Endothelial cell of umbilical vein (primary cell): Measurements from ENCODE around the gene ZNF879. TPM values are rescaled to one million over a fixed set of nuclear protein-coding genes. Genes with fewer than 3 reads are reported as not detected.

ENCODE experiments used
- BruUV-seq: library from RNA; stranded (reverse); fragments of 400-500 nt; replicated peaks from 2 replicates; lab custom pipeline; 2021; lab: Mats Ljungman, UMichigan
- CTCF ChIA-PET: fragments of 300-600, 350-600 bp; sonication (Branson Sonifier 250); formaldehyde crosslinking; loops from one replicate; lab custom pipeline; 2021; ENCODE audit warnings: antibody characterized with exemption, inconsistent platforms; lab: Charles Lee
- POLR2A ChIA-PET: fragments of 300-600, 350-600 bp; sonication (Branson Sonifier 250); formaldehyde crosslinking; loops from one replicate; lab custom pipeline; 2021; ENCODE audit warnings: antibody characterized with exemption, inconsistent platforms; lab: Charles Lee
- DNase-seq: peaks from one replicate; pipeline ENCODE4 v3.0.0-alpha.2; 2011; ENCODE audit warnings: low read depth, low spot score
- FAIRE-seq: peaks from 2 replicates; lab custom pipeline; 2011; peaks lifted over from hg19 to GRCh38; lab: Jason Lieb, UNC
- H2AFZ ChIP-seq: 2 replicates; pipeline ENCODE4 v1.6.0; 2012; ENCODE audit warnings: low read depth, low read length, control low read depth, inconsistent platforms
- H3K27ac ChIP-seq: 2 replicates; pipeline ENCODE4 v1.5.1; 2011; ENCODE audit warnings: low read depth, mild to moderate bottlenecking, control low read depth, low read length, moderate library complexity; ENCODE audit not compliant: insufficient read depth
- H3K27me3 ChIP-seq, 2 experiments: 2 replicates each; pipeline versions ENCODE4 v1.6.0 to v1.6.1; 2011; ENCODE audit warnings: low read length in 2 of 2, mixed read lengths in 1 of 2; ENCODE audit not compliant: control insufficient read depth in 2 of 2, insufficient read depth in 2 of 2
- H3K36me3 ChIP-seq, 2 experiments: 2 replicates in 1 of 2; 3 replicates in 1 of 2; pipeline ENCODE4 v1.5.1; 2011; ENCODE audit warnings: low read length in 2 of 2, mild to moderate bottlenecking in 1 of 2, moderate library complexity in 1 of 2; ENCODE audit not compliant: control insufficient read depth in 2 of 2, insufficient read depth in 2 of 2; ENCODE audit errors: extremely low read depth in 1 of 2
- H3K4me1 ChIP-seq: 3 replicates; pipeline ENCODE4 v1.5.1; 2011; ENCODE audit warnings: mild to moderate bottlenecking, low read length; ENCODE audit not compliant: control insufficient read depth, insufficient read depth; ENCODE audit errors: extremely low read depth
- H3K4me2 ChIP-seq: 2 replicates; pipeline ENCODE4 v1.6.1; 2011; ENCODE audit warnings: low read length, control low read depth, mixed read lengths; ENCODE audit not compliant: insufficient read depth
- H3K4me3 ChIP-seq, 3 experiments: fragments of 200-600 bp in 1 of 3; sonication (generic), shearing (Covaris generic) in 1 of 3; replicated peaks in 1 of 3; 2 replicates each; pipeline ENCODE4 v1.5.1; 2011 to 2016; ENCODE audit warnings: control low read depth in 3 of 3, low read length in 3 of 3, mild to moderate bottlenecking in 2 of 3, inconsistent platforms in 1 of 3, low read depth in 1 of 3, moderate library complexity in 1 of 3; ENCODE audit not compliant: insufficient read depth in 1 of 3
- H3K79me2 ChIP-seq: 2 replicates; pipeline ENCODE4 v1.6.0; 2012; ENCODE audit warnings: low read length, inconsistent platforms; ENCODE audit not compliant: control insufficient read depth, insufficient read depth
- H3K9ac ChIP-seq: replicated peaks from 2 replicates; pipeline ENCODE3; 2011; ENCODE audit warnings: low read length, control low read depth; ENCODE audit not compliant: insufficient read depth; ENCODE audit errors: extremely low read depth
- H3K9me1 ChIP-seq: replicated peaks from 3 replicates; pipeline ENCODE4 v1.6.0; 2011; ENCODE audit warnings: mild to moderate bottlenecking, low read length; ENCODE audit not compliant: control insufficient read depth, insufficient read depth; ENCODE audit errors: extremely low read depth
- H3K9me3 ChIP-seq: replicated peaks from 2 replicates; pipeline ENCODE4 v1.5.1; 2012; ENCODE audit warnings: low read length, inconsistent platforms; ENCODE audit not compliant: control insufficient read depth, insufficient read depth
- H4K20me1 ChIP-seq: replicated peaks from 2 replicates; pipeline ENCODE3; 2011; ENCODE audit warnings: mild to moderate bottlenecking, low read length; ENCODE audit not compliant: control insufficient read depth, insufficient read depth; ENCODE audit errors: extremely low read depth
- EZH2 ChIP-seq: IDR thresholded peaks from 2 replicates; pipeline ENCODE4 v1.6.1; 2012; ENCODE audit warnings: borderline replicate concordance, low read depth, mild to moderate bottlenecking, moderate library complexity, low read length, inconsistent platforms; ENCODE audit not compliant: severe bottlenecking
- FOS ChIP-seq: IDR thresholded peaks from 2 replicates; pipeline ENCODE4 v1.6.1; 2011; ENCODE audit warnings: mild to moderate bottlenecking, low read length, moderate library complexity, borderline replicate concordance; ENCODE audit not compliant: insufficient read depth
- GATA2 ChIP-seq: IDR thresholded peaks from 2 replicates; pipeline ENCODE4 v1.7.0; 2011; ENCODE audit warnings: low read depth, mild to moderate bottlenecking, moderate library complexity, mixed read lengths, low read length; ENCODE audit not compliant: insufficient read length, insufficient read depth
- JUN ChIP-seq: IDR thresholded peaks from 2 replicates; pipeline ENCODE4 v1.6.1; 2011; ENCODE audit warnings: borderline replicate concordance, low read depth; ENCODE audit not compliant: insufficient read length, insufficient read depth
- MYC ChIP-seq: IDR thresholded peaks from one replicate; pipeline ENCODE4 v1.6.1; 2011; ENCODE audit warnings: mild to moderate bottlenecking, low read depth, low read length
- POLR2A ChIP-seq: IDR thresholded peaks from 2 replicates; pipeline ENCODE4 v1.6.1; 2012; ENCODE audit warnings: low read depth, mild to moderate bottlenecking, control low read depth, low read length
- POLR2AphosphoS5 ChIP-seq: IDR thresholded peaks from 2 replicates; pipeline ENCODE4 v1.6.1; 2012; ENCODE audit warnings: low read depth, mild to moderate bottlenecking, control low read depth, low read length, moderate library complexity; ENCODE audit not compliant: insufficient read depth
- dilution Hi-C: fragments of 300-500 bp; cut with MboI; formaldehyde crosslinking; loops from one replicate; pipeline ENCODE4 v1.15.0; 2019; ENCODE audit warnings: low sequenced_read_pairs; ENCODE audit not compliant: extremely low pct_ligation_motif_present
- intact Hi-C: fragments of 100-400 bp; cut with micrococcal nuclease; formaldehyde crosslinking; loops from one replicate; pipeline ENCODE4 v1.10.0; 2022
- polyA plus RNA-seq, 4 experiments: library from polyadenylated mRNA; depleted of rRNA in 3 of 4; stranded (reverse) in 3 of 4; unstranded in 1 of 4; fragments of >200 nt; gene quantifications; 2 replicates each; pipeline versions ENCODE4 v1.2.1 to v1.2.3, GENCODE V29; 2011 to 2012; ENCODE audit warnings: missing spikeins in 1 of 4
- total RNA-seq: library from RNA; stranded (reverse); gene quantifications from 2 replicates; pipeline ENCODE4 v1.2.3, GENCODE V29; 2021
- TF ChIP-seq, protein P1 (sequence below), 2 donors: IDR thresholded peaks; 1 replicate in 1 of 2; 2 replicates in 1 of 2; pipeline ENCODE4 v1.5.1; 2011; ENCODE audit warnings: low read length in 2 of 2, mild to moderate bottlenecking in 2 of 2, moderate library complexity in 2 of 2, control low read depth in 1 of 2, inconsistent platforms in 1 of 2, low read depth in 1 of 2; ENCODE audit not compliant: insufficient read depth in 1 of 2; ENCODE audit errors: extremely low read depth in 1 of 2
- TF ChIP-seq, protein P2 (sequence below): IDR thresholded peaks from 2 replicates; pipeline ENCODE4 v1.6.1; 2011; ENCODE audit not compliant: insufficient read depth, insufficient read length

ZNF879 gene
- total and polyA plus RNA-seq, 2 donors (not counting 3 experiments of a cell fraction or from before 2014, with no cell fraction given), result 2.4 to 2.7 TPM

DNA sequence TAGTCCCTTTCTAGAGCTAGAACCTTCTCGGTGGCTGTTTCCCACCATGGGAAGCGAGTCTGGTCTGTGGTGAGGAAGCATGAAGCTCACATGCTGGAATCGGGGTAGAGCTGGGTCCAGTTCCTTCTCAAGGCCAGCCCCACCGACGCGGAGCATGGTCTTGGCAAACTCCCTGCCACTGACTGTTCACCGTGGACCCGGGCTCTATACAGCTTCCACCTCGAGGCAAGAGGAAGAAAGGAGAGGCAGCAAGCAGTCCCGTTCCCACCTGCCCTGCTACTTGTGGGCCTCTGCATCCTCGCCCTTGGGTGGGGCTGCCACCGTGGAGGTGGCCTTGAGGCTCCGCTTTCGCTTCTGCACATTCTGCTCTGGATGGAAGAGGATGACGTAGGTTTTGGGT lies 42.2 kb upstream of the ZNF879 start:
- ChIA-PET POLR2A (no interaction called here), CTCF (no interaction called here)
- TF ChIP-seq FOS, result no peak
- TF ChIP-seq, protein P1, sequence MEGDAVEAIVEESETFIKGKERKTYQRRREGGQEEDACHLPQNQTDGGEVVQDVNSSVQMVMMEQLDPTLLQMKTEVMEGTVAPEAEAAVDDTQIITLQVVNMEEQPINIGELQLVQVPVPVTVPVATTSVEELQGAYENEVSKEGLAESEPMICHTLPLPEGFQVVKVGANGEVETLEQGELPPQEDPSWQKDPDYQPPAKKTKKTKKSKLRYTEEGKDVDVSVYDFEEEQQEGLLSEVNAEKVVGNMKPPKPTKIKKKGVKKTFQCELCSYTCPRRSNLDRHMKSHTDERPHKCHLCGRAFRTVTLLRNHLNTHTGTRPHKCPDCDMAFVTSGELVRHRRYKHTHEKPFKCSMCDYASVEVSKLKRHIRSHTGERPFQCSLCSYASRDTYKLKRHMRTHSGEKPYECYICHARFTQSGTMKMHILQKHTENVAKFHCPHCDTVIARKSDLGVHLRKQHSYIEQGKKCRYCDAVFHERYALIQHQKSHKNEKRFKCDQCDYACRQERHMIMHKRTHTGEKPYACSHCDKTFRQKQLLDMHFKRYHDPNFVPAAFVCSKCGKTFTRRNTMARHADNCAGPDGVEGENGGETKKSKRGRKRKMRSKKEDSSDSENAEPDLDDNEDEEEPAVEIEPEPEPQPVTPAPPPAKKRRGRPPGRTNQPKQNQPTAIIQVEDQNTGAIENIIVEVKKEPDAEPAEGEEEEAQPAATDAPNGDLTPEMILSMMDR (IDR thresholded peaks at IDR 0.05; ENCODE audit: extremely low read depth in 1 of 2, insufficient read depth in 1 of 2, low read depth in 1 of 2, low read length in 2 of 2), result no peak
- TF ChIP-seq MYC, result no peak
- TF ChIP-seq GATA2, result no peak
- no peak for TF ChIP-seq EZH2
- no peak for TF ChIP-seq POLR2A
- TF ChIP-seq JUN, result no peak
- no peak for TF ChIP-seq POLR2AphosphoS5
- TF ChIP-seq, protein P2, sequence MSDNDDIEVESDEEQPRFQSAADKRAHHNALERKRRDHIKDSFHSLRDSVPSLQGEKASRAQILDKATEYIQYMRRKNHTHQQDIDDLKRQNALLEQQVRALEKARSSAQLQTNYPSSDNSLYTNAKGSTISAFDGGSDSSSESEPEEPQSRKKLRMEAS, result no peak
- Histone ChIP-seq H3K27me3 (no peaks in the 10 kb centered on the region), H3K79me2 (no peaks in the 10 kb centered on the region), H3K9me1 (no peaks in the 10 kb centered on the region), H3K36me3 (no peaks in the 10 kb centered on the region), H4K20me1 (no peaks in the 10 kb centered on the region), H3K4me3 (no peak overlapping the region), H3K9ac (no peak overlapping the region), H3K4me1 (no peaks in the 10 kb centered on the region), H2AFZ (no peak overlapping the region), H3K9me3 (peaks cover 4% of the 10 kb centered on the region), H3K4me2 (no peak overlapping the region), H3K27ac (no peak overlapping the region)
- FAIRE-seq, result no peak
- dilution Hi-C loops, result no loop called here
- no TSS peak for BruUV-seq
- no peak for DNase-seq
- intact Hi-C loops, result no loop called here
